ENCODE data around the gene CD46. TPM values are rescaled to one million over a fixed set of nuclear protein-coding genes. Genes with fewer than 3 reads are reported as not detected.
"Not testable (repeated sequence)": the region's sequence is repeated elsewhere in the genome, so short reads cannot be mapped to it uniquely, and the experiment has no call there.

The CD46 gene
- total RNA-seq, 3 donors from 2014 or later, result 203 to 283 (median 204) TPM

DNA sequence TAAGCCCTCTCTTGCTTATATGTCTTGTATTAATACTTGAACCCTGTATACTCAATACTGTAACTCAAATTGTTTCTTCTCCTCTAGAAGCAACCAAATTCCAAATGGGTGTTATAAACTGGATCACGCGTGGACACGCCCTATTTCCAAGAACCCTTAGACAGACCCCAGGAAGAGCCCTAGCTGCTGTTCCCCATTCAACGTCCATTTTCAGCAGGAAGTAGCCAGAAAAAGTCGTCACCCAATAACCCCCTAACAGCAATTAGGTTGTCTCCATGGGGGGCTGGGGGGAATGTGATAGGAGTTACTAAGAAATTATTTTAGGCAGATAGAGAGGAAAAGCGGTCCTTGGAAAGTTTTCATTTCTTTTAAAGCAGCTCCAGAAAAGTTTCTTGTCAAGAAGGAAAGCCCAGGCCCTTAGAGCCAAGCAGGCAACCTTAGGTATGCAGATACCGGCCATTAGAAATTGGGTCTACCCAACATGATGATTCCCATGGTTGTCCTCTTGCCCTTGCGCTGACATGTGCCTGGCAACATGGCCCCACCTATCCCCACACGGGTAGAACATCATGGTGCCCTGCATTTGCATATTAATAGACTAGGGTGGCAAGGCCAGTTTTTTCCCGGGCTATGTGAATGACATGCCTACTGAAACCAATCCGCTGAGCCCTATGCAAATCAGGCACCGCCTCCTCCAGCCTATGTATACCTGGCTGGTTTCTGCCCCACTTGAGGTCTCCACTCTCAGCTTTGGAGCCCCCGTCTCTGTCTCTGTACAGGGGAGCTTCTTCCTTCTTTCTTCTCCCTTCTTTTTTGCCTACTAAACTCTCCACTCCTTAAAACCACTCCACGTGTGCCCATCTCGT lies 4.0 kb upstream of the CD46 start:
- no peak overlapping the region for H3K4me3 ChIP-seq
- no peak for TF ChIP-seq POLR2A (IDR thresholded peaks at IDR 0.05)
- TF ChIP-seq CTCF (IDR thresholded peaks at IDR 0.05), result no peak
- TF ChIP-seq POLR2AphosphoS5 (IDR thresholded peaks at IDR 0.05), result no peak
- peaks cover 0 to 6% of the 10 kb centered on the region in 2 donors for H3K4me1 ChIP-seq
- H3K27me3 ChIP-seq, result no peaks in the 10 kb centered on the region
- no peaks in the 10 kb centered on the region for H3K36me3 ChIP-seq
- H3K9me3 ChIP-seq, result no peaks in the 10 kb centered on the region
- no peak for DNase-seq (ENCODE audit: low spot score in 2 of 2)
- H3K27ac ChIP-seq, result no peak overlapping the region
- intact Hi-C loops (cut with DNase I; ENCODE audit: low total_unique reads), result no loop called here

DNA sequence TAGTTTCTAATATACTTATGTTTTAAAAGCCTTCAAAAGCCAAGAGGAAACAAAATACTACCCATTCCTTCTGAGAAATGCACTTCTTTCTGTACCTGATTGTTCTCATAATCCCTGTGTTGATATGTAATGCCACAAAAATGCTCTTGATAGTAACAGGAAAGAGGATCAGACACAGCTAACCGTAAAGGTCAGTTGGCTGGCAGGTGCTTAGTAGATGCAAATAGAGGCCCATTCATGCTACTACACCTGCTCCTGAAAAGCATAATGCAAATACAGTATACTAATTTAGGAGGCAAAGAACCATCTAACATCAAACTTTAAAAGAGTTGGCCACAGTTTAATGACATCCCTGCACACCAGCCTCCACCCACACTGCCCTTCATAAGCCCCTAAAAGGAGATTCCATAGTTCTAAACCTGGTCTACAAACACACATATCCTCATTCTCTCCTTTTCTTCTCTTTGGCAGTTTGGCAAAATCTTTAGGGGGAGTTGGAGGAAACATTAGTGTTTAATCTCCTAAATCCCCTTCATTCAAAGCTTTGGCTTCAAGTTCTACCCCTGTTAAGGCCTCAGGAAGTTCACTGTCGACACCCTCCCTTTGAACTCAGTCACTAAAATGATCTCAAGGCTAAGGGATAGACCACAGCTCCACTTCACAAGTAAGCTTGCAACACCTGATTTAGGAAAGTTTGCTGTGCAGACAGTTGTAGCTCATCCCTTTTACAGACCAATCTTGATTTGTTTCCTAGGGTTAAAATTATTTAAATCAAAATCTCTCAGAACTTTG lies 2.9 kb upstream of the CD46 start:
- TF ChIP-seq POLR2AphosphoS5 (IDR thresholded peaks at IDR 0.05) (no peak), CTCF (IDR thresholded peaks at IDR 0.05) (no peak), POLR2A (IDR thresholded peaks at IDR 0.05) (no peak)
- Histone ChIP-seq H3K9me3 (no peaks in the 10 kb centered on the region), H3K27ac (peak overlapping the region in 1 of 2 donors; percentile 17), H3K4me1 (peaks cover 0 to 10% of the 10 kb centered on the region in 2 donors), H3K4me3 (no peak overlapping the region), H3K27me3 (no peaks in the 10 kb centered on the region), H3K36me3 (no peaks in the 10 kb centered on the region)
- DNase-seq (ENCODE audit: low spot score in 2 of 2), result no peak
- intact Hi-C loops (cut with DNase I; ENCODE audit: low total_unique reads), result no loop called here

GRCh38 chr1:207750631-207751305 lies 1.1 kb upstream of the CD46 start:
- DNase-seq (ENCODE audit: low spot score in 2 of 2), result no peak
- H3K27ac ChIP-seq, result peak overlapping the region; percentile 90 to 95
- peak overlapping the region in 2 of 3 donors; percentile 88 to 91 for H3K4me3 ChIP-seq
- peaks cover 0 to 18% of the 10 kb centered on the region in 2 donors for H3K4me1 ChIP-seq
- TF ChIP-seq POLR2AphosphoS5 (IDR thresholded peaks at IDR 0.05) (no peak), POLR2A (IDR thresholded peaks at IDR 0.05) (no peak), CTCF (IDR thresholded peaks at IDR 0.05) (no peak)
- H3K27me3 ChIP-seq, result no peaks in the 10 kb centered on the region
- no peaks in the 10 kb centered on the region for H3K9me3 ChIP-seq
- intact Hi-C loops (cut with DNase I; ENCODE audit: low total_unique reads), result no loop called here
- H3K36me3 ChIP-seq, result no peaks in the 10 kb centered on the region

GRCh38 chr1:207751463-207751789 lies 428 bp upstream of the CD46 start:
- H3K9me3 ChIP-seq; intact Hi-C loops (cut with DNase I; ENCODE audit: low total_unique reads); DNase-seq (ENCODE audit: low spot score in 2 of 2); H3K36me3 ChIP-seq; H3K27me3 ChIP-seq: not testable (repeated sequence)
- Histone ChIP-seq H3K27ac (peak overlapping the region; percentile 90 to 95), H3K4me1 (peaks cover 0 to 18% of the 10 kb centered on the region in 2 donors), H3K4me3 (peak overlapping the region; percentile 85 to 91 (median 88))

DNA sequence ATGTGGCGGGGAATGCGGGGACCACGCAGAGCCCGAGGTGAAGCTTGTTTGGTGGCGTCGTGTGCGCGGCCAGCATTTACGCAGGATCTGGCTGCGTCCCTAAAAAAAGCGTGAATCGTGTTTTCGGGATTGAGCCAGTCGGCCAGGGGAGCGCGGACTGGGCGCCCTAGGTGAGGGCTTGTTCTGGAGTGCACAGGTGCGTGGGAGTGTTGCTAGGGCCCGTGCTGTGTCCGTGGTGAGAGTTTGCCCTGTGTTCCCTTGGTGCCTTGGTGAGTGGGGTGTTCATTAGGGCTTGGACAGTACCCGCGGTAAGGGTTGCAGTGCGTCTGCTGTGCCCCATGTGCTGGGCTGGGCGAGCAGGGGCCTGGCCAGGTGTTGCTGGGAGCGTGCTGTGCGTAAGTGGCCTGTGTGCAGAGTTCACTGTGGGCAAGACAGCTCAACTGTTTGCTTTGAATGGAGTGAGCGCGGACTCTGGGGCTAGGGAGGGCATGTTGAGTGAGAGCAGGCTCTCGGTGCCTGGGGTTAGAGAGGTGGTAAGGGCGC lies 673 bp downstream of the CD46 start:
- no peaks in the 10 kb centered on the region for H3K36me3 ChIP-seq
- intact Hi-C loops (cut with DNase I; ENCODE audit: low total_unique reads), result no loop called here
- peak overlapping the region; percentile 90 to 95 for H3K27ac ChIP-seq
- no peaks in the 10 kb centered on the region for H3K27me3 ChIP-seq
- TF ChIP-seq CTCF (IDR thresholded peaks at IDR 0.05) (no peak), POLR2A (IDR thresholded peaks at IDR 0.05) (no peak), POLR2AphosphoS5 (IDR thresholded peaks at IDR 0.05) (no peak)
- no peaks in the 10 kb centered on the region for H3K9me3 ChIP-seq
- H3K4me3 ChIP-seq, result peak overlapping the region; percentile 85 to 91 (median 88)
- DNase-seq (ENCODE audit: low spot score in 2 of 2), result peak in 1 of 2 donors; percentile 31
- H3K4me1 ChIP-seq, result peaks cover 0 to 18% of the 10 kb centered on the region in 2 donors

Data from breast epithelium (tissue), 4 donors.